ENCODE results near the gene ERGIC3. TPM values are rescaled to one million over a fixed set of nuclear protein-coding genes. Genes with fewer than 3 reads are reported as not detected.

The ERGIC3 gene
- total RNA-seq, 1 donor = 331 TPM

GRCh38 chr20:35582131-35582530 lies 40.3 kb downstream of the ERGIC3 start:
- no peak for TF ChIP-seq CTCF (IDR thresholded peaks at IDR 0.05; ENCODE audit: insufficient read depth, low read length)
- H3K4me3 ChIP-seq (ENCODE audit: low read depth, low read length) = no peak overlapping the region
- no peak for DNase-seq (ENCODE audit: low read depth)

GRCh38 chr20:35582741-35583404 lies 41.0 kb downstream of the ERGIC3 start:
- no peak overlapping the region for H3K4me3 ChIP-seq (ENCODE audit: low read depth, low read length)
- no peak for TF ChIP-seq CTCF (IDR thresholded peaks at IDR 0.05; ENCODE audit: insufficient read depth, low read length)
- no peak for DNase-seq (ENCODE audit: low read depth)

GRCh38 chr20:35583636-35584560 lies 42.0 kb downstream of the ERGIC3 start:
- TF ChIP-seq CTCF (IDR thresholded peaks at IDR 0.05; ENCODE audit: insufficient read depth, low read length) = no peak
- no peak overlapping the region for H3K4me3 ChIP-seq (ENCODE audit: low read depth, low read length)
- no peak for DNase-seq (ENCODE audit: low read depth)

GRCh38 chr20:35586751-35587425 lies 45.0 kb downstream of the ERGIC3 start:
- TF ChIP-seq CTCF (IDR thresholded peaks at IDR 0.05; ENCODE audit: insufficient read depth, low read length) = no peak
- H3K4me3 ChIP-seq (ENCODE audit: low read depth, low read length) = no peak overlapping the region
- no peak for DNase-seq (ENCODE audit: low read depth)

- DNase-seq (ENCODE audit: low read depth) = no peak
- TF ChIP-seq CTCF (IDR thresholded peaks at IDR 0.05; ENCODE audit: insufficient read depth, low read length) = no peak
- no peak overlapping the region for H3K4me3 ChIP-seq (ENCODE audit: low read depth, low read length)
These were observed 45.6 kb downstream of the ERGIC3 start for GRCh38 chr20:35587436-35587835.

GRCh38 chr20:35588397-35588796 lies 46.5 kb downstream of the ERGIC3 start:
- H3K4me3 ChIP-seq (ENCODE audit: low read depth, low read length) = no peak overlapping the region
- DNase-seq (ENCODE audit: low read depth) = no peak
- no peak for TF ChIP-seq CTCF (IDR thresholded peaks at IDR 0.05; ENCODE audit: insufficient read depth, low read length)

Data from fibroblast of the aortic adventitia (primary cell).